K562 (cell line): Measurements from ENCODE around the gene SLC35D3.

Experiments used
- NFYB ChIP-seq: IDR thresholded peaks from 2 replicates; pipeline ENCODE4 v1.6.1; 2011; ENCODE audit warnings: mild to moderate bottlenecking, moderate library complexity; ENCODE audit not compliant: insufficient read length; ENCODE audit errors: extremely low read depth
- POLR2A ChIP-seq: fragments of 450-650 bp; conservative IDR thresholded peaks from 2 replicates; pipeline ENCODE4 v1.6.1; 2016
- ZNF696 ChIP-seq: fragments of 250-450 bp; sonication (Bioruptor Pico); conservative IDR thresholded peaks from 2 replicates; pipeline ENCODE4 v1.4.0; 2020; ENCODE audit warnings: mild to moderate bottlenecking, moderate library complexity
- TF ChIP-seq, protein P1 (sequence below): fragments of 250-450 bp; sonication (Bioruptor Pico); IDR thresholded peaks from 2 replicates; pipeline ENCODE4 v1.5.0; 2020; ENCODE audit warnings: mild to moderate bottlenecking

DNA sequence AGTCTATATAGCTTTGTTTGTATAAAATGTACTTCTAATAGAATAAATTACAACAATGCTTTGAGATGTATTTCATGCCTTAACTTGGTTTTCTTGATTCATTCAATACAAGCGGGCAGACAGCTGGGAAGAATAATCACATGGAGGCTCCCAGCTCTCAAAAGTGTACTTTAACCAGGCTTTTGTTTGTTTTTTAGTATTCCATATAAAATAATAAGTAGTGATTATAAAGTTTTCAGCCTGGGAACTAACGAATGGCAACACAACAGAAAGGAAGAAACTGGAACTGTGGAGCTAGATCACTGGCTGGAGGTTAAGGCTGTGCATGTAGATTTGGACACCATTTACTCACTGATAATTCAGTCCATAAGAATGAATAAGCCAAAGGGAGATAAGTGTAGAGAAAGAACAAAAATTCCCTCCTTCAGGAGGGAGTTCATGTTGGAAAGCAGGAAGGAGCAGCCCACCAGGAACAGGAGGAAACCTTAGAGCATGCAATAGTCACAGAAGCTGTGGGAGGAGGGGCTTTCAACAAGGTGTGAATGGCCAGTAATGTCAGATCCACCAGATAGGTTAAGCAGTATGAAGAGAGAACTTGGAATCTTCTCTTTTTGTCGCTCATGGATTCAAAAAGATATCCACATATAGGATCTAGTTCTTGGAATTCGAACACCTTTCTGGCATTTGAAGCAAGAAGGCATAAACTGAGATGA, 41.2 kb upstream of the SLC35D3 start:
- no peak for TF ChIP-seq ZNF696 (CRISPR knock-in tag)
- TF ChIP-seq, protein P1, sequence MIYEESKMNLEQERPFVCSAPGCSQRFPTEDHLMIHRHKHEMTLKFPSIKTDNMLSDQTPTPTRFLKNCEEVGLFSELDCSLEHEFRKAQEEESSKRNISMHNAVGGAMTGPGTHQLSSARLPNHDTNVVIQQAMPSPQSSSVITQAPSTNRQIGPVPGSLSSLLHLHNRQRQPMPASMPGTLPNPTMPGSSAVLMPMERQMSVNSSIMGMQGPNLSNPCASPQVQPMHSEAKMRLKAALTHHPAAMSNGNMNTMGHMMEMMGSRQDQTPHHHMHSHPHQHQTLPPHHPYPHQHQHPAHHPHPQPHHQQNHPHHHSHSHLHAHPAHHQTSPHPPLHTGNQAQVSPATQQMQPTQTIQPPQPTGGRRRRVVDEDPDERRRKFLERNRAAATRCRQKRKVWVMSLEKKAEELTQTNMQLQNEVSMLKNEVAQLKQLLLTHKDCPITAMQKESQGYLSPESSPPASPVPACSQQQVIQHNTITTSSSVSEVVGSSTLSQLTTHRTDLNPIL: no peak
- no peak for TF ChIP-seq NFYB
- no peak for TF ChIP-seq POLR2A
